Measurements from ENCODE around the gene IGSF22.

DNA sequence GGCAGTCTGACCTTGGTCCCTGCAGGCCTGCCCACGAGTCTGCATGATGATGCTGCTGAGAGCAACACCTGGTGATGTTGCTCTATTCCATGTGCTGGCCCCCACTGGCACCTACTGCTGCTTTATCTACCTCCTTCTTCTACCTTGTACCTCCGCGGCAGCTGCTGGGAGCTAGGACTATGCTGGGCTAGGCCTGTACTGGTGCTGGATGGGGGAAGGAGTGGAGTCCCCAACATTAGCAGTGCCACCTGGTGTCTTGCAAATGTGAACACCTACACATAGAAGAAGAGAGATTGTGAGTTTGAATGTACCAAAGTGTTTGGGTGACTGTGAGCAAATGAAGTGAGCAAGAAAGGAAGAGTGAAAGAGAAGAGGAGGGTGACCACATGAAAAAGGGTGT lies 35.2 kb upstream of the IGSF22 start:
- TF ChIP-seq, protein P1, sequence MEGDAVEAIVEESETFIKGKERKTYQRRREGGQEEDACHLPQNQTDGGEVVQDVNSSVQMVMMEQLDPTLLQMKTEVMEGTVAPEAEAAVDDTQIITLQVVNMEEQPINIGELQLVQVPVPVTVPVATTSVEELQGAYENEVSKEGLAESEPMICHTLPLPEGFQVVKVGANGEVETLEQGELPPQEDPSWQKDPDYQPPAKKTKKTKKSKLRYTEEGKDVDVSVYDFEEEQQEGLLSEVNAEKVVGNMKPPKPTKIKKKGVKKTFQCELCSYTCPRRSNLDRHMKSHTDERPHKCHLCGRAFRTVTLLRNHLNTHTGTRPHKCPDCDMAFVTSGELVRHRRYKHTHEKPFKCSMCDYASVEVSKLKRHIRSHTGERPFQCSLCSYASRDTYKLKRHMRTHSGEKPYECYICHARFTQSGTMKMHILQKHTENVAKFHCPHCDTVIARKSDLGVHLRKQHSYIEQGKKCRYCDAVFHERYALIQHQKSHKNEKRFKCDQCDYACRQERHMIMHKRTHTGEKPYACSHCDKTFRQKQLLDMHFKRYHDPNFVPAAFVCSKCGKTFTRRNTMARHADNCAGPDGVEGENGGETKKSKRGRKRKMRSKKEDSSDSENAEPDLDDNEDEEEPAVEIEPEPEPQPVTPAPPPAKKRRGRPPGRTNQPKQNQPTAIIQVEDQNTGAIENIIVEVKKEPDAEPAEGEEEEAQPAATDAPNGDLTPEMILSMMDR (IDR thresholded peaks at IDR 0.05): no peak
- TF ChIP-seq POLR2AphosphoS5 (IDR thresholded peaks at IDR 0.05; ENCODE audit: insufficient read depth in 1 of 2, low read depth in 1 of 2): no peak
- TF ChIP-seq POLR2A (IDR thresholded peaks at IDR 0.05): no peak
